BJ (cell line): ENCODE data around the gene PRX. TPM values are rescaled to one million over a fixed set of nuclear protein-coding genes. Genes with fewer than 3 reads are reported as not detected.

ENCODE experiments used
- CTCF ChIA-PET: fragments of 350-600 bp; formaldehyde crosslinking; extraction: SDS; loops from one replicate; lab custom pipeline; 2021; ENCODE audit warnings: antibody characterized with exemption, inconsistent platforms; lab: Yijun Ruan, JAX
- POLR2A ChIA-PET: fragments of 300-600 bp; sonication (Branson Sonifier 250); formaldehyde crosslinking; extraction: SDS; loops from one replicate; lab custom pipeline; 2021; ENCODE audit warnings: antibody characterized with exemption; lab: Charles Lee
- DNase-seq: peaks from one replicate; pipeline ENCODE4 v3.0.0-alpha.2; 2011; ENCODE audit warnings: low read depth
- H3K27me3 ChIP-seq: 2 replicates; pipeline ENCODE4 v1.6.0; 2011; ENCODE audit warnings: low read length; ENCODE audit not compliant: control insufficient read depth, insufficient read depth
- H3K36me3 ChIP-seq: 2 replicates; pipeline ENCODE4 v1.5.1; 2011; ENCODE audit warnings: low read length; ENCODE audit not compliant: control insufficient read depth, insufficient read depth
- H3K4me3 ChIP-seq: 2 replicates; pipeline ENCODE4 v1.5.1; 2011; ENCODE audit warnings: low read depth, mild to moderate bottlenecking, control low read depth, low read length
- polyA plus RNA-seq: library from polyadenylated mRNA; depleted of rRNA; stranded (reverse); fragments of >200 nt; gene quantifications from 2 replicates; pipeline ENCODE4 v1.2.3, GENCODE V29; 2011
- TF ChIP-seq, protein P1 (sequence below): IDR thresholded peaks from 2 replicates; pipeline ENCODE4 v1.5.1; 2011; ENCODE audit warnings: low read depth, mild to moderate bottlenecking, control low read depth, inconsistent platforms, low read length, moderate library complexity; ENCODE audit not compliant: insufficient read depth

The PRX gene
- polyA plus RNA-seq, 1 experiment = 2.4 TPM

DNA sequence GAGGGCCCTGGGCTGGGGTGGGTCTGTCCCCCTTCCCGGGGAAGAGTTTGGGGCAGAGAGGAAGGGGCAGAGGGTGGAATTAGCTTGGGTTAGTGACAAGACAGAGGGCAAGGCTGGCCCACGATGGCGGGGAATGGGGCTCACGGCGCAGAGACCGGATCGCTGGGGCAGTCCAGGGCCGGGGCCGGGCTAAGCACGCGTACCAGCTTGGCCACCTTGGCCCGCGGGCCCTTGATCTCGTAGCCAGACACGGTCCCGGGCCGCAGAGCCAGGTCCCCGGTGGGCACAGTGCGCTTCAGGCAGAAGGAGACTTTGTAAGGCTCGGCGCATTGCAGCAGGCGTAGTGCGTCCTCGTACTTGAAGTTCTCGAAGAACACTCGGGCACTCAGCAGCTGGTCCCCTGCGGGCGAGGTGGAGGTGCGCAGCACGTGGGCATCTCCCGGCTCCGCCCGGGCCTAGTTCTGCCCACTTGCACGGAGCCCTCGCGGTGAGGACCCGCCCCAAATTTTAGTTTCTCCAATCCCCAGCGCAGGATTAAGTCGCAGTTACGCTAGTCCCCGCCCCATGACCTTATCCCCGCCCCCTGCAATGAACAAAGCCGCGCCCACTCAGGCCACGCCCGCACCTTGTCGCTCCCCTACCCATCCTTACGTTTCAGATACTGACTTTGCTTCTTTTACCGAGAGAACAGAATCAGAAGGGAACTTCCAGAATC is 14.6 kb downstream of the PRX start:
- TF ChIP-seq, protein P1, sequence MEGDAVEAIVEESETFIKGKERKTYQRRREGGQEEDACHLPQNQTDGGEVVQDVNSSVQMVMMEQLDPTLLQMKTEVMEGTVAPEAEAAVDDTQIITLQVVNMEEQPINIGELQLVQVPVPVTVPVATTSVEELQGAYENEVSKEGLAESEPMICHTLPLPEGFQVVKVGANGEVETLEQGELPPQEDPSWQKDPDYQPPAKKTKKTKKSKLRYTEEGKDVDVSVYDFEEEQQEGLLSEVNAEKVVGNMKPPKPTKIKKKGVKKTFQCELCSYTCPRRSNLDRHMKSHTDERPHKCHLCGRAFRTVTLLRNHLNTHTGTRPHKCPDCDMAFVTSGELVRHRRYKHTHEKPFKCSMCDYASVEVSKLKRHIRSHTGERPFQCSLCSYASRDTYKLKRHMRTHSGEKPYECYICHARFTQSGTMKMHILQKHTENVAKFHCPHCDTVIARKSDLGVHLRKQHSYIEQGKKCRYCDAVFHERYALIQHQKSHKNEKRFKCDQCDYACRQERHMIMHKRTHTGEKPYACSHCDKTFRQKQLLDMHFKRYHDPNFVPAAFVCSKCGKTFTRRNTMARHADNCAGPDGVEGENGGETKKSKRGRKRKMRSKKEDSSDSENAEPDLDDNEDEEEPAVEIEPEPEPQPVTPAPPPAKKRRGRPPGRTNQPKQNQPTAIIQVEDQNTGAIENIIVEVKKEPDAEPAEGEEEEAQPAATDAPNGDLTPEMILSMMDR = no peak
- H3K36me3 ChIP-seq = no peaks in the 10 kb centered on the region
- ChIA-PET CTCF (no interaction called here), POLR2A (no interaction called here)
- DNase-seq = no peak
- H3K4me3 ChIP-seq = no peak overlapping the region; the same call in 1 of the 2 replicates
- peaks cover 1% of the 10 kb centered on the region; the same call in 1 of the 2 replicates for H3K27me3 ChIP-seq

GRCh38 chr19:40397568-40397906 is 15.6 kb downstream of the PRX start:
- TF ChIP-seq, protein P1 = no peak
- Histone ChIP-seq H3K36me3 (no peaks in the 10 kb centered on the region), H3K4me3 (no peak overlapping the region), H3K27me3 (peaks cover 1% of the 10 kb centered on the region; the same call in 1 of the 2 replicates)
- no peak for DNase-seq
- ChIA-PET POLR2A (no interaction called here), CTCF (interaction anchor here (1.7 kb wide), 1 partner anchor 23 kb away, joined by 8 read pairs; no protein-coding TSS in a partner anchor)

- H3K27me3 ChIP-seq = peaks cover 1% of the 10 kb centered on the region; the same call in 1 of the 2 replicates
- CTCF ChIA-PET = interaction anchor here (1.3 to 1.7 kb wide), 2 partner anchors 17 to 24 kb away, joined by 4 to 8 read pairs; no protein-coding TSS in a partner anchor
- POLR2A ChIA-PET = no interaction called here
- H3K4me3 ChIP-seq = no peak overlapping the region
- TF ChIP-seq, protein P1 = no peak
- no peaks in the 10 kb centered on the region for H3K36me3 ChIP-seq
- no peak for DNase-seq
Measured at GRCh38 chr19:40396886-40397567, 16.2 kb downstream of the PRX start.

- H3K27me3 ChIP-seq = peaks cover 1% of the 10 kb centered on the region; the same call in 1 of the 2 replicates
- H3K36me3 ChIP-seq = no peaks in the 10 kb centered on the region
- ChIA-PET CTCF (interaction anchor here (1.3 to 1.7 kb wide), 2 partner anchors 16 to 25 kb away, joined by 4 to 8 read pairs; no protein-coding TSS in a partner anchor), POLR2A (no interaction called here)
- no peak for DNase-seq
- H3K4me3 ChIP-seq = no peak overlapping the region
- TF ChIP-seq, protein P1 = no peak
Measured at GRCh38 chr19:40395956-40396355, 17.2 kb downstream of the PRX start.

- no peaks in the 10 kb centered on the region for H3K36me3 ChIP-seq
- no peak for DNase-seq
- CTCF ChIA-PET = no interaction called here
- POLR2A ChIA-PET = no interaction called here
- TF ChIP-seq, protein P1 = no peak
- no peak overlapping the region for H3K4me3 ChIP-seq
- H3K27me3 ChIP-seq = peaks cover 1% of the 10 kb centered on the region; the same call in 1 of the 2 replicates
Measured at GRCh38 chr19:40394816-40395210, 18.4 kb downstream of the PRX start.
